OCI-LY7 (cell line): ENCODE measurements around the gene SGK1. TPM values are rescaled to one million over a fixed set of nuclear protein-coding genes. Genes with fewer than 3 reads are reported as not detected.

ENCODE experiments used
- BruUV-seq: library from RNA; stranded (reverse); fragments of 400-500 nt; replicated peaks from 2 replicates; lab custom pipeline; 2021; lab: Mats Ljungman, UMichigan
- CTCF ChIA-PET: fragments of 300-600 bp; sonication (Branson Sonifier 250); formaldehyde crosslinking; loops from one replicate; lab custom pipeline; 2022; ENCODE audit warnings: antibody characterized with exemption; ENCODE audit not compliant: unreplicated experiment; lab: Charles Lee
- POLR2A ChIA-PET: fragments of 300-600 bp; sonication (Branson Sonifier 250); formaldehyde crosslinking; loops from one replicate; lab custom pipeline; 2022; ENCODE audit warnings: antibody characterized with exemption; lab: Charles Lee
- DNase-seq: peaks from one replicate; pipeline ENCODE4 v3.0.0-alpha.2; 2015; ENCODE audit warnings: low spot score
- H2AFZ ChIP-seq: fragments of 200-600 bp; sonication (generic), shearing (Covaris generic); 2 replicates; pipeline ENCODE4 v1.6.1; 2014; ENCODE audit warnings: mild to moderate bottlenecking, antibody characterized with exemption, low read length, moderate library complexity
- H3K27ac ChIP-seq: fragments of 200-600 bp; sonication (generic); 2 replicates; pipeline ENCODE4 v1.5.1; 2014; ENCODE audit warnings: mixed run types, low read depth, mild to moderate bottlenecking, moderate library complexity, low read length, inconsistent platforms; ENCODE audit not compliant: poor library complexity, severe bottlenecking
- H3K36me3 ChIP-seq: fragments of 200-600 bp; sonication (generic); 2 replicates; pipeline ENCODE4 v1.6.1; 2014; ENCODE audit warnings: mild to moderate bottlenecking, antibody characterized with exemption, low read length, moderate library complexity, mixed read lengths; ENCODE audit not compliant: insufficient read depth
- H3K4me1 ChIP-seq: fragments of 200-600 bp; sonication (generic); 2 replicates; pipeline ENCODE4 v1.5.1; 2014; ENCODE audit warnings: mild to moderate bottlenecking, low read length; ENCODE audit not compliant: insufficient read depth, poor library complexity, severe bottlenecking
- H3K4me2 ChIP-seq: fragments of 200-600 bp; sonication (generic); 2 replicates; pipeline ENCODE4 v1.6.1; 2014; ENCODE audit warnings: mild to moderate bottlenecking, low read length
- H3K4me3 ChIP-seq: fragments of 200-600 bp; sonication (generic); 2 replicates; pipeline ENCODE4 v1.5.1; 2014; ENCODE audit warnings: mild to moderate bottlenecking, low read depth, low read length; ENCODE audit not compliant: poor library complexity, severe bottlenecking
- H3K79me2 ChIP-seq: fragments of 200-600 bp; sonication (generic); 2 replicates; pipeline ENCODE4 v1.6.1; 2016; ENCODE audit warnings: low read depth, mild to moderate bottlenecking, low read length, moderate library complexity, mixed read lengths; ENCODE audit not compliant: insufficient read depth
- H3K9me2 ChIP-seq: fragments of 200-600 bp; sonication (generic); 2 replicates; pipeline ENCODE4 v1.6.1; 2016; ENCODE audit warnings: mild to moderate bottlenecking, low read length, mixed read lengths; ENCODE audit not compliant: insufficient read depth
- H3K9me3 ChIP-seq: fragments of 200-600 bp; sonication (generic); 2 replicates; pipeline ENCODE4 v1.6.1; 2014; ENCODE audit warnings: mild to moderate bottlenecking, mixed run types, low read length, mixed read lengths
- H4K20me1 ChIP-seq: fragments of 200-600 bp; sonication (generic); 2 replicates; pipeline ENCODE4 v1.6.1; 2014; ENCODE audit warnings: mild to moderate bottlenecking, antibody characterized with exemption, low read length, moderate library complexity, mixed read lengths; ENCODE audit not compliant: insufficient read depth
- CTCF ChIP-seq: fragments of 200-600 bp; sonication (generic); conservative IDR thresholded peaks from 2 replicates; pipeline ENCODE4 v1.5.1; 2014; ENCODE audit warnings: mild to moderate bottlenecking, antibody characterized with exemption, low read length, moderate library complexity, mixed read lengths
- EZH2phosphoT487 ChIP-seq: fragments of 200-600 bp; sonication (generic); IDR thresholded peaks from 2 replicates; pipeline ENCODE4 v1.6.1; 2018; ENCODE audit warnings: low read depth, borderline replicate concordance, mild to moderate bottlenecking, mixed run types, antibody characterized with exemption, low read length, moderate library complexity, mixed read lengths
- intact Hi-C: fragments of 100-400 bp; cut with micrococcal nuclease; formaldehyde crosslinking; loops from one replicate; pipeline ENCODE4 v1.10.0; 2022; ENCODE audit not compliant: unreplicated experiment
- total RNA-seq, 2 experiments: library from RNA; depleted of rRNA in 1 of 2; stranded (reverse); fragments of >200 nt in 1 of 2; shearing (Covaris generic) in 1 of 2; gene quantifications; 2 replicates each; pipeline ENCODE4 v1.2.3, GENCODE V29; 2014 to 2022

SGK1 gene
- total RNA-seq, 2 experiments from 2014 or later: 5.2 to 27.6 TPM

GRCh38 chr6:134261766-134262165, 56.1 kb downstream of the SGK1 start:
- no TSS peak for BruUV-seq
- Histone ChIP-seq H3K27ac (no peak overlapping the region), H3K4me2 (no peak overlapping the region), H3K9me2 (no peaks in the 10 kb centered on the region), H3K36me3 (no peaks in the 10 kb centered on the region), H3K4me3 (no peak overlapping the region), H4K20me1 (no peaks in the 10 kb centered on the region), H3K9me3 (no peaks in the 10 kb centered on the region), H3K79me2 (no peaks in the 10 kb centered on the region), H3K4me1 (no peaks in the 10 kb centered on the region), H2AFZ (0 out of 2 replicates have a peak overlapping the region, but pooled peaks have one; percentile 6)
- no peak for TF ChIP-seq CTCF
- no peak for TF ChIP-seq EZH2phosphoT487
- POLR2A ChIA-PET: interaction anchor here (0.7 to 2.2 kb wide), 4 partner anchors 13 to 1545 kb away, joined by 3 to 17 read pairs (median 4); no protein-coding TSS in a partner anchor
- no peak for DNase-seq
- intact Hi-C loops: no loop called here
- CTCF ChIA-PET: no interaction called here

GRCh38 chr6:134258849-134259306, 59.0 kb downstream of the SGK1 start:
- Histone ChIP-seq H2AFZ (no peak overlapping the region), H3K9me3 (no peaks in the 10 kb centered on the region), H3K9me2 (no peaks in the 10 kb centered on the region), H3K36me3 (no peaks in the 10 kb centered on the region), H3K4me3 (no peak overlapping the region), H3K79me2 (no peaks in the 10 kb centered on the region), H3K4me1 (no peaks in the 10 kb centered on the region), H3K4me2 (no peak overlapping the region), H3K27ac (no peak overlapping the region), H4K20me1 (no peaks in the 10 kb centered on the region)
- BruUV-seq: no TSS peak
- ChIA-PET CTCF (interaction anchor here (0.6 kb wide), 1 partner anchor 89 kb away, joined by 4 read pairs; no protein-coding TSS in a partner anchor), POLR2A (interaction anchor here (0.8 kb wide), 1 partner anchor 11 kb away, joined by 9 read pairs; no protein-coding TSS in a partner anchor)
- no peak for DNase-seq
- TF ChIP-seq CTCF: no peak
- TF ChIP-seq EZH2phosphoT487: no peak
- intact Hi-C loops: no loop called here

- ChIA-PET CTCF (no interaction called here), POLR2A (no interaction called here)
- Histone ChIP-seq H3K9me2 (no peaks in the 10 kb centered on the region), H4K20me1 (no peaks in the 10 kb centered on the region), H3K4me3 (no peak overlapping the region), H3K79me2 (no peaks in the 10 kb centered on the region), H3K27ac (no peak overlapping the region), H3K36me3 (no peaks in the 10 kb centered on the region), H2AFZ (no peak overlapping the region), H3K4me2 (no peak overlapping the region), H3K4me1 (no peaks in the 10 kb centered on the region), H3K9me3 (no peaks in the 10 kb centered on the region)
- DNase-seq: no peak
- BruUV-seq: no TSS peak
- TF ChIP-seq EZH2phosphoT487: no peak
- no peak for TF ChIP-seq CTCF
- intact Hi-C loops: no loop called here
Measured at GRCh38 chr6:134257516-134257915, 60.4 kb downstream of the SGK1 start.
